CD4-positive, alpha-beta T cell (primary cell): ENCODE data around the gene COA1. TPM values are rescaled to one million over a fixed set of nuclear protein-coding genes. Genes with fewer than 3 reads are reported as not detected.

Experiments
- ATAC-seq: fragments of 200-7000 bp; cut with Tn5 transposase; one replicate; pipeline ENCODE4 v1.10.0; 2022; ENCODE audit warnings: mild to moderate bottlenecking; ENCODE audit not compliant: poor library complexity
- CTCF ChIA-PET: fragments of 350-600 bp; sonication (Branson Sonifier 250); formaldehyde crosslinking; loops from one replicate; lab custom pipeline; 2021; ENCODE audit warnings: antibody characterized with exemption, inconsistent platforms; lab: Charles Lee
- POLR2A ChIA-PET: fragments of 350-600 bp; sonication (Branson Sonifier 250); formaldehyde crosslinking; loops from one replicate; lab custom pipeline; 2021; ENCODE audit warnings: antibody characterized with exemption, inconsistent platforms; lab: Charles Lee
- DNase-seq, 14 experiments: peaks; one replicate each; pipeline ENCODE4 v3.0.0-alpha.2; 2013 to 2020; ENCODE audit warnings: mixed read lengths in 2 of 14
- H3K27ac ChIP-seq, 2 donors: one replicate each; pipeline versions ENCODE4 v1.5.1 to v1.7.0; 2013; ENCODE audit warnings: low read length in 2 of 2, low read depth in 1 of 2, mild to moderate bottlenecking in 1 of 2
- H3K27me3 ChIP-seq, 2 experiments: 1 replicate in 1 of 2; 2 replicates in 1 of 2; pipeline versions ENCODE4 v1.6.1 to v1.7.0; 2013; ENCODE audit warnings: low read length in 2 of 2, control low read depth in 1 of 2, mild to moderate bottlenecking in 1 of 2, moderate library complexity in 1 of 2; ENCODE audit not compliant: insufficient read depth in 2 of 2, control insufficient read depth in 1 of 2
- H3K36me3 ChIP-seq: one replicate; pipeline ENCODE4 v1.6.1; 2013; ENCODE audit warnings: low read length, control low read depth; ENCODE audit not compliant: insufficient read depth
- H3K4me1 ChIP-seq: one replicate; pipeline ENCODE4 v1.6.1; 2013; ENCODE audit warnings: low read length, control low read depth; ENCODE audit not compliant: insufficient read depth
- H3K4me3 ChIP-seq: one replicate; pipeline ENCODE4 v1.5.1; 2013; ENCODE audit warnings: mild to moderate bottlenecking, low read length, moderate library complexity
- H3K9me3 ChIP-seq, 2 experiments: 1 replicate in 1 of 2; 2 replicates in 1 of 2; pipeline versions ENCODE4 v1.6.1 to v1.7.0; 2013; ENCODE audit warnings: low read length in 2 of 2, mild to moderate bottlenecking in 2 of 2, control low read depth in 1 of 2, moderate library complexity in 1 of 2; ENCODE audit not compliant: control insufficient read depth in 1 of 2, insufficient read depth in 1 of 2
- H3K27ac Mint-ChIP-seq: one replicate; pipeline ENCODE4 v1.8.0; 2020; ENCODE audit warnings: mixed read lengths
- H3K27me3 Mint-ChIP-seq: one replicate; pipeline ENCODE4 v1.8.0; 2021; ENCODE audit warnings: mixed read lengths
- H3K36me3 Mint-ChIP-seq: one replicate; pipeline ENCODE4 v1.8.0; 2021; ENCODE audit warnings: low read depth, mixed read lengths
- H3K4me1 Mint-ChIP-seq: one replicate; pipeline ENCODE4 v1.8.0; 2021; ENCODE audit warnings: low read depth, mixed read lengths
- H3K4me3 Mint-ChIP-seq: one replicate; pipeline ENCODE4 v1.8.0; 2020; ENCODE audit warnings: mild to moderate bottlenecking, mixed read lengths
- H3K9me3 Mint-ChIP-seq: one replicate; pipeline ENCODE4 v1.8.0; 2020; ENCODE audit warnings: mixed read lengths
- CTCF ChIP-seq: fragments of 200-600 bp; IDR thresholded peaks from one replicate; pipeline ENCODE4 v1.8.0; 2022; ENCODE audit warnings: antibody characterized with exemption, mild to moderate bottlenecking
- intact Hi-C, 2 experiments: fragments of 100-400 bp; cut with DNase I in 1 of 2; cut with micrococcal nuclease in 1 of 2; formaldehyde crosslinking; loops; one replicate each; pipeline versions ENCODE4 v1.15.1 to v1.9.0; 2023 to 2025; cut with DNase I, micrococcal nuclease
- total RNA-seq, 174 experiments: library from RNA in 2 of 174; stranded (reverse) in 2 of 174; gene quantifications; one replicate each; pipeline ENCODE4 v1.2.3 and lab custom pipeline; 2021 to 2026

Gene COA1
- total RNA-seq, 2 experiments from 2014 or later: 78.9 to 80.7 TPM

- Histone ChIP-seq H3K27ac (no peak overlapping the region), H3K4me3 (no peak overlapping the region), H3K9me3 (no peaks in the 10 kb centered on the region), H3K4me1 (peaks cover 17% of the 10 kb centered on the region), H3K36me3 (no peaks in the 10 kb centered on the region), H3K27me3 (no peaks in the 10 kb centered on the region)
- Mint-ChIP-seq H3K4me3 (no peak overlapping the region), H3K4me1 (peaks cover 47% of the 10 kb centered on the region), H3K27me3 (no peaks in the 10 kb centered on the region), H3K36me3 (peaks cover 3% of the 10 kb centered on the region), H3K27ac (no peak overlapping the region), H3K9me3 (no peaks in the 10 kb centered on the region)
- no peak for TF ChIP-seq CTCF
- no peak for ATAC-seq
- DNase-seq: no peak
- ChIA-PET CTCF (interaction anchor here (3.6 kb wide), 1 partner anchor 111 kb away, joined by 20 read pairs; the partner anchor contains the start of gene STK17A), POLR2A (interaction anchor here (1.0 to 1.6 kb wide), 6 partner anchors 14 to 113 kb away, joined by 3 to 6 read pairs (median 4); partner anchors contain the start of gene STK17A)
- intact Hi-C loops: no loop called here
These were observed 35.5 kb downstream of the COA1 start for GRCh38 chr7:43693687-43694398.

GRCh38 chr7:43692582-43693373, 36.5 kb downstream of the COA1 start:
- intact Hi-C loops: no loop called here
- no peak for DNase-seq
- Mint-ChIP-seq H3K27ac (no peak overlapping the region), H3K4me3 (no peak overlapping the region), H3K4me1 (peaks cover 43% of the 10 kb centered on the region), H3K36me3 (peaks cover 11% of the 10 kb centered on the region), H3K27me3 (no peaks in the 10 kb centered on the region), H3K9me3 (peaks cover 6% of the 10 kb centered on the region)
- H3K4me3 ChIP-seq: no peak overlapping the region
- peaks cover 14% of the 10 kb centered on the region for H3K4me1 ChIP-seq
- no peaks in the 10 kb centered on the region for H3K9me3 ChIP-seq
- H3K27ac ChIP-seq: no peak overlapping the region
- H3K36me3 ChIP-seq: no peaks in the 10 kb centered on the region
- no peak for TF ChIP-seq CTCF
- ATAC-seq: no peak
- ChIA-PET CTCF (interaction anchor here (1.2 to 3.6 kb wide), 3 partner anchors 7 to 110 kb away, joined by 4 to 20 read pairs (median 7); partner anchors contain the start of gene STK17A), POLR2A (interaction anchor here (0.9 to 1.6 kb wide), 6 partner anchors 13 to 112 kb away, joined by 3 to 6 read pairs (median 4); partner anchors contain the start of gene STK17A)
- H3K27me3 ChIP-seq: no peaks in the 10 kb centered on the region

DNA sequence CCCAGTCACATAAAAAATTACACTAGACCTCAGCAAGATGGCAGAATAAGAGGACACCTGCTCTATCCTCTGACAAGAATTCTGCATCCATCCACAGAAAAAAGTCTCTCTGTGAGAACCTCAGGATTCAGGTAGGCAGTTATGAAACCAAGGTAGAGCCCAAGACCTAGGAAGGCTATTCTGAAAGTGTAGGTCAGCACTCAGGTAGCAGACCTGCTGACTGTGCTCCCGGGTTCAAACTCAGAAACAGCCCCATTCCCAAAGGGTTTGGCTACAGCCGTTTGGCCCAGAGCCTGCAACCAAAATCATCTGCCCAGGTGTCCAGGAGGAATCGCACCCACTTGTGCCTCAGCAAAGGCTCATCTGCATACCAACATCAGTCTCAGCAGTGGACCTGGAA, 37.7 kb downstream of the COA1 start:
- H3K4me3 Mint-ChIP-seq: no peak overlapping the region
- ATAC-seq: no peak

More for the DNA sequence above, 37.7 kb downstream of the COA1 start:
- H3K36me3 ChIP-seq: no peaks in the 10 kb centered on the region
- TF ChIP-seq CTCF: no peak
- no peak overlapping the region for H3K27ac ChIP-seq
- Mint-ChIP-seq H3K4me1 (peaks cover 45% of the 10 kb centered on the region), H3K36me3 (peaks cover 18% of the 10 kb centered on the region), H3K27me3 (no peaks in the 10 kb centered on the region), H3K9me3 (peaks cover 10% of the 10 kb centered on the region), H3K27ac (no peak overlapping the region)
- no peaks in the 10 kb centered on the region for H3K9me3 ChIP-seq
- no peaks in the 10 kb centered on the region for H3K27me3 ChIP-seq
- no peak overlapping the region for H3K4me3 ChIP-seq
- intact Hi-C loops: loop anchor here in 1 of 2 experiments (1.0 kb wide), 1 partner anchor 11 kb away; no protein-coding TSS in a partner anchor
- CTCF ChIA-PET: interaction anchor here (0.7 to 5.4 kb wide), 4 partner anchors 8 to 109 kb away, joined by 3 to 41 read pairs (median 14); partner anchors contain the start of gene STK17A
- no peak for DNase-seq
- H3K4me1 ChIP-seq: peaks cover 14% of the 10 kb centered on the region
- POLR2A ChIA-PET: interaction anchor here (1.1 to 1.4 kb wide), 2 partner anchors 22 to 109 kb away, joined by 3 to 4 read pairs; partner anchors contain the start of gene STK17A
